Measurements from ENCODE around the gene TTC24. TPM values are rescaled to one million over a fixed set of nuclear protein-coding genes. Genes with fewer than 3 reads are reported as not detected.
"Not testable (repeated sequence)": the region's sequence is repeated elsewhere in the genome, so short reads cannot be mapped to it uniquely, and the experiment has no call there.

Gene TTC24
- total RNA-seq, 2 donors from 2014 or later = 0.28 TPM; not detected in 1

GRCh38 chr1:156623946-156624813 is 44.7 kb downstream of the TTC24 start:
- ATAC-seq (peak; percentile 71), DNase-seq (peak in 1 of 2 donors; percentile 54)
- intact Hi-C loops (cut with DNase I, micrococcal nuclease) = no loop called here

GRCh38 chr1:156624814-156625435 is 45.4 kb downstream of the TTC24 start:
- peak; percentile 24 for ATAC-seq
- intact Hi-C loops (cut with DNase I, micrococcal nuclease) = no loop called here
- no peak for DNase-seq

- ATAC-seq = peak; percentile 65
- intact Hi-C loops (cut with DNase I, micrococcal nuclease) = no loop called here
- peak in 1 of 2 donors; percentile 67 for DNase-seq
These were observed 46.0 kb downstream of the TTC24 start for GRCh38 chr1:156625436-156626078.

GRCh38 chr1:156626079-156626438 is 46.5 kb downstream of the TTC24 start:
- ATAC-seq (no peak), DNase-seq (no peak)
- intact Hi-C loops (cut with DNase I, micrococcal nuclease) = no loop called here

- peak; percentile 11 for ATAC-seq
- DNase-seq = peak in 1 of 2 donors; percentile 51
- intact Hi-C loops (cut with DNase I, micrococcal nuclease) = no loop called here
These were observed 47.9 kb downstream of the TTC24 start for GRCh38 chr1:156627313-156627880.

- intact Hi-C loops (cut with DNase I, micrococcal nuclease) = no loop called here
- no peak for DNase-seq
These were observed 50.4 kb downstream of the TTC24 start for GRCh38 chr1:156629823-156630449.

GRCh38 chr1:156631152-156631551 is 51.6 kb downstream of the TTC24 start:
- intact Hi-C loops (cut with DNase I, micrococcal nuclease); ATAC-seq: not testable (repeated sequence)

More at GRCh38 chr1:156629823-156630449, 50.4 kb downstream of the TTC24 start:
- no peak for ATAC-seq

GRCh38 chr1:156632355-156632754 is 52.8 kb downstream of the TTC24 start:
- ATAC-seq (no peak), DNase-seq (no peak)
- intact Hi-C loops (cut with DNase I, micrococcal nuclease) = no loop called here

More at GRCh38 chr1:156631152-156631551, 51.6 kb downstream of the TTC24 start:
- not testable (repeated sequence) for DNase-seq

Other genes with a start within 250 kb of the TTC24 start
- 100 to 1,000 TPM; 116 to 119 TPM for gene CCT3, start 241.4 kb upstream of the TTC24 start, total RNA-seq
- not detected for gene TSACC, start 241.2 kb upstream of the TTC24 start, total RNA-seq
- not detected for gene RHBG, start 210.5 kb upstream of the TTC24 start, total RNA-seq
- 10 to 100 TPM; 45.9 to 66.4 TPM for gene MEF2D, start 78.9 kb upstream of the TTC24 start, total RNA-seq
- 10 to 100 TPM in 1 of 2 donors, 1 to 10 TPM in 1; 2.8 to 10.5 TPM for gene IQGAP3, start 7.2 kb upstream of the TTC24 start, total RNA-seq
- gene NAXE, start 12.1 kb downstream of the TTC24 start, total RNA-seq = 10 to 100 TPM; 78.0 to 87.7 TPM
- 10 to 100 TPM; 13.8 to 20.1 TPM for gene GPATCH4, start 21.8 kb downstream of the TTC24 start, total RNA-seq
- gene HAPLN2, start 39.7 kb downstream of the TTC24 start, total RNA-seq = not detected
- not detected for gene BCAN, start 62.4 kb downstream of the TTC24 start, total RNA-seq
- gene NES, start 97.7 kb downstream of the TTC24 start, total RNA-seq = 1 to 10 TPM; 3.6 to 6.8 TPM
- under 1 TPM; 0.73 to 0.98 TPM for gene CRABP2, start 125.9 kb downstream of the TTC24 start, total RNA-seq
- gene METTL25B, start 148.7 kb downstream of the TTC24 start, total RNA-seq = 10 to 100 TPM; 40.6 to 47.9 TPM
- gene ISG20L2, start 149.0 kb downstream of the TTC24 start, total RNA-seq = 10 to 100 TPM; 24.2 to 28.3 TPM
- 10 to 100 TPM; 37.7 to 60.2 TPM for gene MRPL24, start 161.4 kb downstream of the TTC24 start, total RNA-seq
- gene HDGF, start 172.0 kb downstream of the TTC24 start, total RNA-seq = 100 to 1,000 TPM; 198 to 243 TPM
- gene PRCC, start 187.8 kb downstream of the TTC24 start, total RNA-seq = 10 to 100 TPM; 51.2 to 59.6 TPM
- gene SH2D2A, start 237.1 kb downstream of the TTC24 start, total RNA-seq = 1 to 10 TPM; 1.4 to 2.4 TPM